Parathyroid adenoma (tissue), 2 donors: Measurements from ENCODE around the gene UBE2D3.

ENCODE experiments used
- H2AFZ ChIP-seq: fragments of 300-600 bp; sonication (generic); one replicate; pipeline ENCODE4 v1.7.0; 2017; ENCODE audit warnings: antibody characterized with exemption, mild to moderate bottlenecking
- H3K27ac ChIP-seq: fragments of 300-600 bp; sonication (generic); one replicate; pipeline ENCODE4 v1.7.0; 2017
- H3K27me3 ChIP-seq: fragments of 300-600 bp; sonication (generic); one replicate; pipeline ENCODE4 v1.7.0; 2017; ENCODE audit warnings: low read length; ENCODE audit not compliant: control insufficient read depth, insufficient read depth
- H3K36me3 ChIP-seq: fragments of 300-600 bp; sonication (generic); one replicate; pipeline ENCODE4 v1.7.0; 2017; ENCODE audit warnings: low read length; ENCODE audit not compliant: control insufficient read depth, insufficient read depth
- H3K4me1 ChIP-seq: fragments of 300-600 bp; sonication (generic); one replicate; pipeline ENCODE4 v1.7.0; 2017; ENCODE audit warnings: control low read depth
- H3K4me2 ChIP-seq: fragments of 300-600 bp; sonication (generic); one replicate; pipeline ENCODE4 v1.7.0; 2017; ENCODE audit warnings: low read length
- H3K4me3 ChIP-seq: fragments of 300-600 bp; sonication (generic); one replicate; pipeline ENCODE4 v1.7.0; 2017; ENCODE audit warnings: low read depth, low read length
- H3K79me2 ChIP-seq: fragments of 300-600 bp; sonication (generic); one replicate; pipeline ENCODE4 v1.7.0; 2017; ENCODE audit warnings: control low read depth
- H3K9ac ChIP-seq: fragments of 300-600 bp; sonication (generic); one replicate; pipeline ENCODE4 v1.7.0; 2017; ENCODE audit warnings: mild to moderate bottlenecking
- H3K9me3 ChIP-seq: fragments of 300-600 bp; sonication (generic); one replicate; pipeline ENCODE4 v1.7.0; 2017; ENCODE audit warnings: low read length; ENCODE audit not compliant: control insufficient read depth
- TF ChIP-seq, protein P1 (sequence below): fragments of 300-600 bp; sonication (generic); IDR thresholded peaks from one replicate; pipeline ENCODE4 v1.7.0; 2017; ENCODE audit warnings: antibody characterized with exemption, mild to moderate bottlenecking
- donor health status: primary hyperparathyroidism.

The UBE2D3 gene

DNA sequence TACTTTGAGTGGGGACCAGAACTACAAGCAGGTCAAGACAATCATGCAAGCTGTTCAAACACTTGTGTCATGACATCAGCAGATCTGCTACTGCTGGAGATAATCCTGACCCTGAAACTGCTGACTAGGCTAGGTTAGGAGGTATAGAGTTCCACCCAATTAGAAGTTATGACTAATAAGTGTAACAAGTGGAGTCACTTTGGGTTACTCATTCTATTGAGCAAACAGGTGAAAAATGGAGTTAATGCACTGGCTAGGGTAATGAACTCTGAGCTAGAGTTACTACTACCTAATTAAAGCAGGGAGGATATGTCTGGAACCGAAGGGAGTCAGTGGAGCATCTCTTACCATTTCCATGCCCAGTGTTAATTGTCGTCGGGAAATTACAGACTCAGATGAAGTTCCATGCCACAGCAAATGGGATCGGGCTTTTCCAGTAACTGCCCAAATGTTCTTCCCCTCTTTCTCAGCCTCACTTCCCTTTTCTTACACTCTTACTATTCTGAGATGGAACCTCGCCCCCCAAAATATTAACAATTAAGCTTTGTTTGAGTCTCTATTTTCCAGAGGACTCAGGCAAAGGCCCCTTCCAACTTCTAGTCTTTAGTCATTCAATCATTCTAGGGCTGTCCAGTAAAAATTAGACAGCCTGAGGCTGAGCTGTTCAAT, 46.7 kb downstream of the UBE2D3 start:
- Histone ChIP-seq H3K27ac (no peak overlapping the region), H3K4me2 (no peak overlapping the region), H2AFZ (no peak overlapping the region), H3K4me1 (no peaks in the 10 kb centered on the region), H3K36me3 (no peaks in the 10 kb centered on the region), H3K9ac (no peak overlapping the region), H3K9me3 (no peaks in the 10 kb centered on the region), H3K79me2 (no peaks in the 10 kb centered on the region), H3K4me3 (no peak overlapping the region), H3K27me3 (no peaks in the 10 kb centered on the region)
- TF ChIP-seq, protein P1, sequence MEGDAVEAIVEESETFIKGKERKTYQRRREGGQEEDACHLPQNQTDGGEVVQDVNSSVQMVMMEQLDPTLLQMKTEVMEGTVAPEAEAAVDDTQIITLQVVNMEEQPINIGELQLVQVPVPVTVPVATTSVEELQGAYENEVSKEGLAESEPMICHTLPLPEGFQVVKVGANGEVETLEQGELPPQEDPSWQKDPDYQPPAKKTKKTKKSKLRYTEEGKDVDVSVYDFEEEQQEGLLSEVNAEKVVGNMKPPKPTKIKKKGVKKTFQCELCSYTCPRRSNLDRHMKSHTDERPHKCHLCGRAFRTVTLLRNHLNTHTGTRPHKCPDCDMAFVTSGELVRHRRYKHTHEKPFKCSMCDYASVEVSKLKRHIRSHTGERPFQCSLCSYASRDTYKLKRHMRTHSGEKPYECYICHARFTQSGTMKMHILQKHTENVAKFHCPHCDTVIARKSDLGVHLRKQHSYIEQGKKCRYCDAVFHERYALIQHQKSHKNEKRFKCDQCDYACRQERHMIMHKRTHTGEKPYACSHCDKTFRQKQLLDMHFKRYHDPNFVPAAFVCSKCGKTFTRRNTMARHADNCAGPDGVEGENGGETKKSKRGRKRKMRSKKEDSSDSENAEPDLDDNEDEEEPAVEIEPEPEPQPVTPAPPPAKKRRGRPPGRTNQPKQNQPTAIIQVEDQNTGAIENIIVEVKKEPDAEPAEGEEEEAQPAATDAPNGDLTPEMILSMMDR, result no peak

DNA sequence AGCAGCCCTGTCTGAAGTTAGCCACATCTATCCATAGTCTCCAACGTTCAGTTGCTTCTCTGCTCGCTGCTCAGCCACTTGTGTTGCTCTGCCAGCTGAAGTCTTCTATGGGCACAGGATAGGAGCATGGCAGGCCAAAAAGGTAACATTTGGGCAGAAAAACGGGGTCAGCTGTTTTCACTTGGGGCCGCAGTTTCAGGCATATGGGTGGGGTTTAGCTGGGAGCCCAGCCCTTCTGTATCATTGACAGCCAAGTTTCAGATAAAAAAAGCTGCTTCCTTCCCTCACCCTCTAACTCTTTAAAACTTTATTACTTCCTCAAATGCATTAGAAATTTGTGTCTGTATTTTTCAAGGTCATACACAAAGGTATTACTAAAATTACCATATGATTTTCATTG, 48.1 kb downstream of the UBE2D3 start:
- no peaks in the 10 kb centered on the region for H3K9me3 ChIP-seq
- no peaks in the 10 kb centered on the region for H3K36me3 ChIP-seq
- H3K4me1 ChIP-seq, result no peaks in the 10 kb centered on the region
- no peak overlapping the region for H3K4me3 ChIP-seq
- H3K9ac ChIP-seq, result no peak overlapping the region
- H3K79me2 ChIP-seq, result no peaks in the 10 kb centered on the region
- TF ChIP-seq, protein P1, result no peak
- no peak overlapping the region for H3K4me2 ChIP-seq
- peak overlapping the region; percentile 77 for H2AFZ ChIP-seq
- no peaks in the 10 kb centered on the region for H3K27me3 ChIP-seq
- no peak overlapping the region for H3K27ac ChIP-seq

DNA sequence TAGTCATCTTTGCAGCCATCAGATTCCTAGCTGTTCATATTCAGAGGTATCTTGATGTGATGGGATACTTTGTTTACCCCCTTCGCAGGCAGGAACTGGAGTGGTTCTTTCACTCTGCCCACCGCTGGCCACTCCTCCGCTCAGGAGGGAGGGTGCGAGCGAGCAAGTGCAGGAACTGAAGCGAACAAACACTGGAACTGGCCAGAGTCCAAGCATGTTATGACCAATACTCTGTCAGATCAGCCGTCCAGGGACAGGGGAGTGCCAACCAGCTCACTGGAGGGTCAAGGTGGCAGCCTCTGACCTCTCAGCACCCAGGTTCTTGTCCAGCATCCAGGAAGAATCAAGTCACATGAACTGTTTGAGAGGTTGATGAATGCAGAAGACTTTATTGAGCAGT, 48.6 kb downstream of the UBE2D3 start:
- no peak overlapping the region for H3K27ac ChIP-seq
- no peaks in the 10 kb centered on the region for H3K27me3 ChIP-seq
- TF ChIP-seq, protein P1, result no peak
- H3K36me3 ChIP-seq, result no peaks in the 10 kb centered on the region
- no peaks in the 10 kb centered on the region for H3K4me1 ChIP-seq
- peak overlapping the region; percentile 77 for H2AFZ ChIP-seq
- no peak overlapping the region for H3K9ac ChIP-seq
- no peaks in the 10 kb centered on the region for H3K79me2 ChIP-seq
- H3K4me2 ChIP-seq, result no peak overlapping the region
- no peaks in the 10 kb centered on the region for H3K9me3 ChIP-seq
- no peak overlapping the region for H3K4me3 ChIP-seq

DNA sequence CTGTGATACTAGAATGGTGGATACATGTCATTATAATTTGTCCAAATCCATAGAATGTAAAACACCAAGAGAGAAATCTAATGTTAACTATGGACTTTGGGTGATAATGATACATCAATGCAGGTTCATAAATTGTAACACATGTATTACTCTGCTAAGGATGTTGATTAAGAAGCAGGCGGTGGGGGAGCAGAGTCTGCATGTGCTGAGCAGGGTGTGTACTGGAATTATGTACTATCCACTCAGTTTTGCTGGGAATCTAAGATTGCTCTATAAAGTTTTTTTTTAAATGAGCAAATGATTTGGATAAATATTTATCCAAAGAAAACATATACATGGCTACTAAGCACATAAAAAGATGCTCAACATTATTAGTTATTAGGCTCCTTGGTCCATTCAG, 51.5 kb downstream of the UBE2D3 start:
- TF ChIP-seq, protein P1, result no peak
- H3K4me1 ChIP-seq, result no peaks in the 10 kb centered on the region
- H3K79me2 ChIP-seq, result no peaks in the 10 kb centered on the region
- no peak overlapping the region for H3K9ac ChIP-seq
- H3K36me3 ChIP-seq, result no peaks in the 10 kb centered on the region
- no peak overlapping the region for H3K4me3 ChIP-seq
- H3K9me3 ChIP-seq, result no peaks in the 10 kb centered on the region
- H3K27ac ChIP-seq, result no peak overlapping the region
- H3K4me2 ChIP-seq, result no peak overlapping the region
- no peaks in the 10 kb centered on the region for H3K27me3 ChIP-seq
- H2AFZ ChIP-seq, result no peak overlapping the region

DNA sequence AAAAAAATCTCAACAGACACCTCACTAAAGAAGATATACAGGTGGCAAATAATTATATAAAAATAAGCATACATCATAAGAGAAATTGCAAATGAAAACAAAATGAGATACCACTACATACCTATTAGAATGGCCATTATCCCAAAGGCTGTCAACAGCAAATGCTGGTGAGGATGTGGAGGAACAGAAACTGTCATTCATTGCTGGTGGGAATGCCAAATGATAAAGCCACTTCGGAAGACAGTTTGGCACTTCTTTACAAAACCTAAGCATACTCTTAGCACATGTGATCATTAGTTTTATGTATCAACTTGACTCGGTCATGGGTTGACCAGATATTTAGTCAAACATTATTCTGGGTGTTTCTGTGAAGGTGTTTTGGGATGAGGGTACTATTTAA, 53.1 kb downstream of the UBE2D3 start:
- H3K27me3 ChIP-seq, result no peaks in the 10 kb centered on the region
- H3K9me3 ChIP-seq, result no peaks in the 10 kb centered on the region
- H3K9ac ChIP-seq, result no peak overlapping the region
- TF ChIP-seq, protein P1, result no peak
- no peaks in the 10 kb centered on the region for H3K4me1 ChIP-seq
- no peak overlapping the region for H2AFZ ChIP-seq
- no peak overlapping the region for H3K27ac ChIP-seq
- no peaks in the 10 kb centered on the region for H3K79me2 ChIP-seq
- no peaks in the 10 kb centered on the region for H3K36me3 ChIP-seq
- H3K4me3 ChIP-seq, result no peak overlapping the region
- H3K4me2 ChIP-seq, result no peak overlapping the region
